ENCODE data around the gene COBLL1. TPM values are rescaled to one million over a fixed set of nuclear protein-coding genes. Genes with fewer than 3 reads are reported as not detected.
A peak's percentile ranks its signal among the peaks of the same experiment; 100 is the strongest.

COBLL1 gene
- total and polyA plus RNA-seq, 8 donors, result 18.0 to 74.5 (median 61.7) TPM

GRCh38 chr2:164739966-164740365 lies 101.7 kb downstream of the COBLL1 start:
- Histone ChIP-seq H3K27me3 (no peaks in the 10 kb centered on the region), H3K4me1 (peaks cover 29 to 64% (median 39%) of the 10 kb centered on the region in 3 donors), H3K9me3 (no peaks in the 10 kb centered on the region), H3K36me3 (no peaks in the 10 kb centered on the region), H3K27ac (peak overlapping the region in 2 of 4 donors; percentile 27 to 49), H3K4me3 (no peak overlapping the region)
- intact Hi-C loops (cut with DNase I), result loop anchor here in 2 of 3 donors (5.0 to 10.0 kb wide), 2 partner anchors 175 to 177 kb away; no protein-coding TSS in a partner anchor
- TF ChIP-seq CTCF (IDR thresholded peaks at IDR 0.05), result no peak
- no peak for DNase-seq
- peak; percentile 85 for FAIRE-seq
- 45 to 57% methylated on average over 3 of the region's 3 CpGs for WGBS, 2 donors
- ATAC-seq, result peak; percentile 35 to 63 (median 46)

- H3K27ac ChIP-seq, result peak overlapping the region in 2 of 4 donors; percentile 34 to 45
- 2% methylated on average over 9 of the region's 9 CpGs for WGBS, 2 donors
- intact Hi-C loops (cut with DNase I), result loop anchor here in 1 of 3 donors (5.0 kb wide), 1 partner anchor 180 kb away; no protein-coding TSS in a partner anchor
- H3K4me3 ChIP-seq, result no peak overlapping the region
- no peaks in the 10 kb centered on the region for H3K27me3 ChIP-seq
- H3K36me3 ChIP-seq, result no peaks in the 10 kb centered on the region
- ATAC-seq (peak; percentile 74 to 88 (median 85)), DNase-seq (peak; percentile 56 to 71 (median 62)), FAIRE-seq (peak; percentile 73)
- peak; percentile 25 to 57 (median 48) for TF ChIP-seq CTCF (IDR thresholded peaks at IDR 0.05)
- H3K4me1 ChIP-seq, result peaks cover 24 to 59% (median 38%) of the 10 kb centered on the region in 3 donors
- no peaks in the 10 kb centered on the region for H3K9me3 ChIP-seq
These were observed 104.0 kb downstream of the COBLL1 start for GRCh38 chr2:164737612-164738081.

GRCh38 chr2:164735309-164735919 lies 106.2 kb downstream of the COBLL1 start:
- no peak for ATAC-seq
- Histone ChIP-seq H3K36me3 (no peaks in the 10 kb centered on the region), H3K27ac (peak overlapping the region in 2 of 4 donors; percentile 30 to 31), H3K4me3 (no peak overlapping the region), H3K4me1 (peaks cover 12 to 53% (median 32%) of the 10 kb centered on the region in 3 donors), H3K27me3 (no peaks in the 10 kb centered on the region), H3K9me3 (no peaks in the 10 kb centered on the region)
- WGBS, 2 donors, result 43 to 45% methylated on average over 4 of the region's 4 CpGs
- no peak for DNase-seq
- FAIRE-seq, result no peak
- intact Hi-C loops (cut with DNase I), result loop anchor here in 1 of 3 donors (5.0 kb wide), 1 partner anchor 182 kb away; no protein-coding TSS in a partner anchor
- no peak for TF ChIP-seq CTCF (IDR thresholded peaks at IDR 0.05)

- intact Hi-C loops (cut with DNase I), result no loop called here
- H3K9me3 ChIP-seq, result no peaks in the 10 kb centered on the region
- H3K36me3 ChIP-seq, result no peaks in the 10 kb centered on the region
- H3K4me1 ChIP-seq, result peaks cover 6 to 42% (median 24%) of the 10 kb centered on the region in 3 donors
- H3K27me3 ChIP-seq, result no peaks in the 10 kb centered on the region
- no peak overlapping the region for H3K4me3 ChIP-seq
- H3K27ac ChIP-seq, result peak overlapping the region in 2 of 4 donors; percentile 30 to 51
- DNase-seq, result no peak
- 33 to 36% methylated on average over 3 of the region's 3 CpGs for WGBS, 2 donors
- no peak for FAIRE-seq
- TF ChIP-seq CTCF (IDR thresholded peaks at IDR 0.05), result no peak
- ATAC-seq, result peak in 2 of 4 donors; percentile 11 to 43
These were observed 107.4 kb downstream of the COBLL1 start for GRCh38 chr2:164734196-164734595.

- peak in 1 of 4 donors; percentile 8 for ATAC-seq
- Histone ChIP-seq H3K27ac (no peak overlapping the region), H3K36me3 (peaks cover 0 to 6% (median 0%) of the 10 kb centered on the region in 3 donors), H3K4me3 (no peak overlapping the region), H3K9me3 (no peaks in the 10 kb centered on the region), H3K27me3 (no peaks in the 10 kb centered on the region), H3K4me1 (peaks cover 0 to 10% (median 0%) of the 10 kb centered on the region in 3 donors)
- TF ChIP-seq CTCF (IDR thresholded peaks at IDR 0.05), result no peak
- intact Hi-C loops (cut with DNase I), result no loop called here
- FAIRE-seq, result no peak
- 73 to 90% methylated on average over 3 of the region's 3 CpGs for WGBS, 2 donors
- no peak for DNase-seq
These were observed 116.1 kb downstream of the COBLL1 start for GRCh38 chr2:164725542-164725941.

All from pancreas (tissue), 10 donors.